HG03432 (cell line): ENCODE results near the gene GPR137.

Source experiments
- ATAC-seq: cut with Tn5 transposase; IDR thresholded peaks from one replicate; pipeline ENCODE4 v1.9.1; 2021; ENCODE audit warnings: mild to moderate bottlenecking, moderate library complexity; ENCODE audit not compliant: unreplicated experiment

Gene GPR137

DNA sequence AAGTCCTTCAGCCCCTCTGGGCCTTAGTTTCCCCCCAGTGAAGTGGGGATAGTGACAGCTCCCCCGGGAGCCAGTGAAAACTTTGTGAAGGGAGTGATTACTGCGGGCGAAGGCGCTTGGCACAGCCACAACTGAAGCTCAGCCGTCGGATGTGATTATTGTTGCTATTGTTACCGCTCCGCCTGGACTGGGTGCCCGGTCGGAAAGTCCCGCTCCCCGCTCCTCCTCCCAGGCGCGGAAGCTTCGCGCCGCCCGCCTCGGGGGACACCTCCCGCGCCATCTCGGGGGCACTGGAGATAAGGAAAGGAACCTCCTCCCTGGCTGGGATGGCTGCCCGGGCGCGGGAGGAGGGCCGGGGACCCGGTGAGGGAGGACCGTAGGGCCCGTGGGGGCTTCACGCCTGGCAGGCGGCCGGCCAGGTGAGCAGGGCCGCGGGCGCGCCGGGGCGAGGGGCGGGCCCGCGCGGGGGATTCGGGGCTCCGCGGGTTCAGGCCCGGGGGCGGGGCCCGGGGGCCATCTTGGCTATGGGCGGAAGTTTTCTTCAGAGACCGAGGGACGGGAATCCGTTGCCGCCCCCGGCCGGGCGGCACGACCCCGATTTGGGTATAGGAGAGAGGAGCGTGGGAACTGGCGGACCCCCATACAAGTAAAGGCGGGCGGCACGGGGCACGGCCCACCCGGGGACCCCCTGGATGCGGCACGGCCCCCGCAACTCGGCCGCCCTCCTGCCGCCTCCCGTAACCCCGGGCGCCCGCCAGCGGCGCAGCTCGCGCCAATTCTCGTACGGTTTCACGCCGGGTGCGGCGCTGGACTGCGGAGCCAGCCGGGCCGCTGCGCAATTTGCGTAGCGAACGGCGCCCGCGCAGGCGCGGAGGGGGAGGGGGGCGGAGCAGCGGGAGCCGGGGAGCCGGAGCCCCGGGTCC lies at the start of gene GPR137:
GPR137 (plus strand) TSS at position 887 of the 923 bp plus-strand sequence. CDS start 677 bp downstream, outside the sequence.
- peak; percentile 69 for ATAC-seq

GRCh38 chr11:64237484-64237951 lies 48.1 kb upstream of the GPR137 start:
- ATAC-seq, result no peak

GRCh38 chr11:64238076-64238475 lies 47.6 kb upstream of the GPR137 start:
- ATAC-seq, result no peak

DNA sequence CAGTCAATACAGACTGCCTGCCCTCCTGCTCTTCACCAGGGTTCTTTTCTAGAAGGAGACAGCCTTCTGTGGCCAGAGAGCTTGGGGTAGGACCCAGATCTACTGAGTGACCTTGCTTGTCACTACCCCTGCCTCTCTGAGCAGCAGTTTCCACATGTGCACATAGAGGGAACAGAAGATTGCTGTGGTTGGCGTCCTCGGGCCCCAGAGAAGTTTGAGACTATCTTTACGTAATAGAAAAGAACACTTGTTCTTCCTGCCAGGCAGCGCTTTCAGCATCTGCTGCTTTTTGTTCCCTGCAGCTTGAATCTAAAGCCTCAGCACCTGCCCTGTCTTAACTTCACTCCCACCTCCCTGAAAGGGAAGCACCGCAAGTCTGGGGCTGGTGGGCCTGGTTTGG lies 46.6 kb upstream of the GPR137 start:
- no peak for ATAC-seq

DNA sequence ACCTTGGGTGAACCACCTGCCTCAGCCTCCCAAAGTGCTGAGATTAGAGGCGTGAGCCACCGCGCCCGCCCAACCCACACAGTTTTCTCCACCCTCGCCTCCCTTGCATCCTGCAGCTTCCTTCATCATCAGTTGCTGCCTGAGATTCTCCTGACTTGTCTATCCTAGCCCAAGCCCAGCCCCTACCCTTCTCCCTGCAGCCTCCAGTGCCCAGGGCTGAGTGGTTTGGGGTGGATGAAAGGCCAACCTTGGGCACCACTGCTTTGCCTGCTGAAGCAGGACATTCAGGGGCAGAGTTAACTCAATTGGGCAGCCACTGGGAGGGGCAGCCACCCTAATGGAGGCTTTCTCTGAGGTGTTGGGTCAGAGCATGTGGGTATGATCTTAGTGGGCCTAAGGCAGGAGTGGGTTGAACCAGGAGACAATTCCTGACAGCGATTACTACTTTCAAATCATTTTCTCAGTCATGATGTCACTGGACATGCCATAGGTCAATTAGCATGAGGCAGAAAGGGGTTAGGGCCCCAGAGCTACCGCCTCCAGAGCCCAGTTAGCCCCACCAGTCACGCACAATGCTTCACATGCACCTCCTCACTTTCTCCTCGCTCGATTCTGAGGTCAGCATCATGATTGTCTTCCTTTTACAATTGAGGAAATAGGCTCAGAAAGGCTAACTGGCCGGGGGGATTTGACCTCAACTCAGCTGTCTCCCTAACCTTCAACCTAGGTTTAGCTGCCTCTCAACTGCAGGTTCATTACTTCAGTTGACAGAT lies 45.8 kb upstream of the GPR137 start:
- peak; percentile 7 for ATAC-seq

- ATAC-seq, result peak; percentile 46
Measured at GRCh38 chr11:64240435-64241240, 45.0 kb upstream of the GPR137 start, which contains the start of gene FKBP2. Gene FKBP2 (plus strand): TSS chr11:64241095. CDS start chr11:64242388, 1,293 bp downstream.

- peak; percentile 67 for ATAC-seq
Measured at GRCh38 chr11:64241241-64241490, 44.5 kb upstream of the GPR137 start.

DNA sequence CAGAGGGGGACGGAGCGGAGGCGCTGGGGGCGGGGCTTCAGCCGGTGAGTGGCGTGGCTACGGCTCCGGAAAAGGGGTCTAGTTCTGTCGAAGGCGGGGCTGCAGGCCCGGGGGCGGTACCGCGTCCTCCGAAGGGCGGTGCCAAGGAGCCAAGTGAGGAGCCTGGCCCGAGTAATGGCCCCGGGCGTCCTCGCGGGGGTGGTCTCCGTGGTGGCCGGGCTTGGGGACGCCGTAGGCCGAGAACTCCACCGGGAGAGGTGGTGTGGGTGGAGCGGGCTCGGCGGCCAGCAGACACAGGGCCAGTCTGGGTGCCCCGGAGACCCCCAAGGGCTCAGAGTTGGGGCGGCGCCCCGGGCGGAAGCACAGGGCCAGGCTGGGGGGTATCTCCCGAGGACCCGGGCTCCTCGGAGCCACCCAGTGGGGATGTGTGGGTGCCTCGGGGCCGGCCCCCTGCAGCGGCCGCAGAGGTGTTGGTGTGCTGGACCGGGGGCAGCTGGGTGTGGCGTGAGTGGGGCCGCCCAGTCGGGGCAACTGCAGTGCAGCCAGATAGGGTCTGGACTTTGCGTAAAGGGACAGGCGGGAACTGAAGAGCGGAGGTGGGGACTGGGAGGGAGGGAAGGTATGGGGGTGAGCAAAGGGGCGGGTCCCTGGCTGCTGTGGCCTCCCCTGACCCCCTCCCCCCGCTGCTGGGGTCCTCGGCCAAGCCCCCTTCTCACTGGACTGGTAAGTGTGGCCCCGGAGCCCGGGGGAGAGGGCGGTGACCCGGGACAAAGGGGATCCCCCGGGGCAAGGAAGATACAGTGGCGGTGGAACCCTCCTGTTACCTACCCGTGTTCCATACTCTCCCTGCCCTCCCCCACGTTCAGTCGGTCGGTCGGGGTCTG lies 43.9 kb upstream of the GPR137 start:
- ATAC-seq, result peak; percentile 11

- no peak for ATAC-seq
Measured at GRCh38 chr11:64243236-64243854, 42.3 kb upstream of the GPR137 start.

DNA sequence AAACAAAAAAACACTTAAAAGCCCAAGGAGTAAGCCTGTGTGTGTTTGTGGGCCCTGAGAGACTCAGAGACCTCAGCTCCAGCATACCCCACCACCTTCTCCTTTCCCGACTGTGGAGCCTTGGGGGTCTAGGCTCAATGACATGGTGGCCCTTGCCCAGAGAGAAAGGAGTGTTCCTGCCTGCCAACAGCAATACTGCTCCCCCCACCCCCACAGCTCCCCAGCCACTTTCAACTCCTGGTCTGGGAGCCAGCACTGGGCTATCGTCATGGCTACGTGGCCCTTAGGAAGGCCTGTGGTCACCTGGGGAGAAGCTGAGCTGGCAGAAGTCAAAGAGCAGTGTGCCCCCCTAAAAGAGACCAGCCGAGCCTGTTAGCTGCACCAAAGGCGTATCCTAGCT lies 41.5 kb upstream of the GPR137 start:
- ATAC-seq, result no peak

DNA sequence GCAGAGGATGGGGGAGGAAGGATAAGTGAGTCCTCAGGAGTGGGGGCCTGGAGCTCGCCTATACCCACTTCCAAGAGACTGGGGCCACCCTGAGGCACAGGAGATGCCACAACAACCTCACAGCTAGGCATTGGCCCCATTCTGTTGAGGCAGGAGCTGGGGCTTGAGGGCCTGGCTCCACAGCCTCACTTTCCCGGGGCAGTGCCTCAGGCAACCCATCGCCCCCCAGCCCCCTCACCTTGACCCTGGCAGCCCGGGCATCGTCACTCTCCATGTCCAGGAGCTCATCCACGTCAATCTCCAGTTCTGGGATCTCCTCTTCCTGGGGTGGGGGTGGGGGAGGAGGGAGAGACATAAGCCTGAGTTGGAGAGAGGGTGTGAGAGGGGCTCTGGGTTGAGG lies 40.7 kb upstream of the GPR137 start:
- ATAC-seq, result no peak

DNA sequence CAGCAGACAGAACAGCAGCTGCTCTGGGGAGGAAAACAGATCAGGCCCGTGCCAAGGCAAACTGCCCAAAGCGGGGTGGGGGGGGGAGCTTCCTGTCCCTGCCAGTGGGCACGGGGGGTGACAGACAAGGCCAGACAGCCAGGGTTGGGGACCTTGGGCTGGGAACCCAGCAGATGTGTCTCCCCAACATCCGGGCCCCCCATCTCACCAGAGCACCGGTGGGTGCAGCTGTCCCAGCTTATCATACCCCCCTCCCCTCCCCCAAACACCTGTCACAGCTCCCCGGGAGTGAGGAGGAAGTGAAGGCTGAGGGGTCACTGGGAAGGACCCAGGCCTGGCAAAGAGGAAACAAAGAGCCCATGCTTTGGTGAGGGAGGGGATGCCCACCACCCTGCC lies 40.2 kb upstream of the GPR137 start:
- ATAC-seq, result no peak

DNA sequence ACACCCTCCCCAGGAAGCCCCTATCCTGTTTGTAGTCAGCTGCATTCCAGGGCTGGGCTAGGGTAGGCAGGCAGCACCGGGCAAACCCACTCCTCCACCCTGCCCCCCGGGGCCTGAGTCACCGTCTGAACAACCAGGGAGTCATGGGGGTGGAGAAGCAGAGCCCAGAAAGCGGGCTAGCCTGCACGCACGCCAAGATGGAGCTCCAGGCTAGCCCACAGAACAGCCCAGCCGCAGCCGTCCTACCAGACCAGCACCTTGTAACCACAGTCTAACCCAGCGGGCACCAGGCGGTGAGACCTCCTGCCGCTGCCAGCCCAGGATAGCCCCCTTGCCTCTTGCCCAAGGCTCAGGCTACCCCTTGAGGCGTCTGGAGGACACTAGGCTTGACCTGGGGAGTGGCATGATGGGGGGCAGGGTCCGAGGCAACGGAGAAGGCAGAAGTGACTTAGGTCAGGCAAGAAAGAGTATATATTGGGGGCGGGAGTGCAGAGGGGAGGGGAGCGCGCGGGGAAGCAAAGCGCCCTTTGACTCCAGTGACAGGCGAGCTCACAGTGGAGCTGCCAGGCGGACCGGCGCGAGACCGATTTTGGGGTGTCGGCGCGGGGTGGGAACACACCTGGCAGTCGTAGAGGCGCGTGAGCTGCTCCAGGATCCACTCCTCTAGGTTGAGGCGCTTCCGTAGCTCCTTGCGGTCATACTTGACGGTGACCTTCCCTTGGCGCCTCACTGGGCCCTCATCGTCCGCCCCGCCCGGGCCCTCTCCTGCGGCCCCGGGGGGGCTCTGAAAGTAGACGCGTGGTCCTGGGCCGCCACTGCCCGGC lies 39.6 kb upstream of the GPR137 start:
- no peak for ATAC-seq

DNA sequence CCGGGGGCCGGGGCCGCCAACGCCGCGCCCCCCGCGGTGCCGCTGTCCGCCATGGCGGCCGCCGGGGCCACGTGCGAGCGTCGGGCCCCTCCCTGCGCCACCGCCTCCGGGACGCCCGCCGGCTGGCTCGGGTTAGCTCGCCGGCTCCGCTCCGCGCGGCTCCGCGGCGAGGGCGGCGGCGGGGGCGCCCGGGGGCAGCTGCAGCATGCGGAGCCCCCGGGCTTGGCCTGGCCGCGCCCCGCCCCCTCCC lies 39.1 kb upstream of the GPR137 start:
- peak; percentile 9 for ATAC-seq

DNA sequence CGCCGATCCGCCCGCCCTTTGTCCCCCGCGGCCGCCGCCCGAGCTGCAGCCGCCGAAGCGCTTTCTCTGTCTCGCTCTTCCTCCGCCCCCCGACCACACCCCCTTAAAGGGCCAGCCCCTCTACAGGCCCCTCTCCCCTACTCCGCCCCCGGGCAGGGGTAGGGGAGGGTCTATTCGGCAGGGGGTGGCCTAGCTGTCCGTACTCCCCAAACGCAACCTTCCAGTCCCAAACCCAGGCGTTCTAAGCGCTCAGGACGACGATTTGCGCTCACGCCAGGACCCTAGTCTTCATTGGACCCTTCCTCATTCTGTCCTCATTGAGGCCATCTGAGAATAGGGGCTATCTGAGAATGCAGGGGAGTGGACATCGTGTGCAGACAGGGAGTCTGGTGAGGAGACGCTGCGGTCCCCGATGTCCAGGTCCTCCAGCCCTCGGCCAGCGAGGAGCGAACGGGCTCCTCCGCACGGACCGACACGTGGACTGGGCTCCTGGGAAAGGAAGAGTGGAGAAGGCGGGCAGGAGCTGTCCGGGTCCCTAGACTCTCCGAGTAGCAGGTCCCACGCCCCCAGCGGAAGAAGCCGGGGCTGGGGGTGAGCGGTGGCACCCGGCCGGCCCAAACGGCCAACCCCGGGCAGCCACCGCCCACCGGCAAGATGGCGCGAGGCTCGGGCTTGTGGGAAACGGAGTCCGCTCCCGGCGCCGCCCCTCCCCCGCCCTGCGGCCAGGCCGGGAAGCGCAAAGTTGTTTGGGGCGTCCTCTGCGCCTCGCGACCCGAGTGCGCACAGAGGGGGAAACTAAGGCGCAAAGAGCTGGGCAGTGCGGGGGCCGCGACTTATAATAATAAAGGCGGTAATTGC lies 38.5 kb upstream of the GPR137 start, which contains the start of gene PPP1R14B:
PPP1R14B (minus strand) TSS at position 73 of the 858 bp plus-strand sequence. CDS start 270 bp downstream, outside the sequence.
- peak; percentile 43 for ATAC-seq

GRCh38 chr11:64247729-64248531 lies 37.7 kb upstream of the GPR137 start:
- ATAC-seq, result no peak

DNA sequence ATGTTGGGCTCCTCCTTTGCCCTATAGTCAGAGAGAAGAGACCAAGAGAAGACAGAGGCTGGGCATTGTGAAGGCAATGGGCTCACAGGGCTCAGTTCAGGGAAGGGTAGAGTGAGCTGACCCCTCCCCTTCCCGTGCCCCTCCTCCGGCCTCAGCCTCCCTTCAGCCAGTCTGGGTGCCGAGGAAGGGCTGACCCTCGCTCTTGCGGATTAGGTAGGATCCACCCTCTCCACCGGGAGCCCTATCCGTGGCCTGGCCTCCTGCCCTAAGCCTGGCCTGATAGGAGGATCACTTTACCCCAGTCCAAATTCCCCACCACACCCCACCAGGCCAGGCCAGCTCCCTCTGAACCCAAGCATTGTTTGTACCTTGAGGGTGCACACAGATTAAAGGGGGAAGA lies 37.1 kb upstream of the GPR137 start:
- ATAC-seq, result no peak
